ENCODE measurements around the gene SCAF8.
"Not testable (repeated sequence)": the region's sequence is repeated elsewhere in the genome, so short reads cannot be mapped to it uniquely, and the experiment has no call there.

Gene SCAF8

DNA sequence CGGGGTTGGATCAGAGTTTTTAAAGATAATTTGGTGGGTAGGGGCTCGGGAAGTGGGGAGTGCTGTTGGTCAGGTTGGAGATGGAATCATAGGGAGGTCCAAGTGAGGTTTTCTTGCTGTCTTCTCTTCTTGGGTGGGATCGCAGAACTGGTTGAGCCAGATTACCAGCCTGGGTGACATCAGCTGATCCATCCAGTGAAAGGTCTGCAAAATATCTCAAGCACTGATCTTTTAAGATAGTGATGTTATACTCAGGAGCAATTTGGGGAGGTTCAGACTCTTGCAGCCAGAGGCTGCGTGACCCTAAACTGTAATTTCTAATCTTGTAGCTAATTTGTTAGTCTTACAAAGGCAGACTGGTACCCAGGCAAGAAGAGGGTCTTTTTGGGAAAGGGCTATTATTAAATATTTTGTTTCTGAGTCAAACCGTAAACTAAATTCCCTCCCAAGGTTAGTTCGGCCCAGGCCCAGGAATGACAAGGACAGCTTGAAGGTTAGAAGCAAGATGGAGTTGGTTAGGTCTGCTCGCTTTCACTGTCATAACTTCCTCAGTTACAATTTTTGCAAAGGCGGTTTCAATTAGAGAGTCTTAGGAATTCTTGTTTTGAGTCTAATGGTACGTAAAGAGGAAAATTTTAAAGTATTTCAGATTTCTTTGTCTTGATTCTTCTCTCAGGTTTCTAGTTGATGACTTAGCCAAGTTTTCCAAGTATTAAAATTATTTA lies 53.1 kb downstream of the SCAF8 start:
- no peak for DNase-seq

DNA sequence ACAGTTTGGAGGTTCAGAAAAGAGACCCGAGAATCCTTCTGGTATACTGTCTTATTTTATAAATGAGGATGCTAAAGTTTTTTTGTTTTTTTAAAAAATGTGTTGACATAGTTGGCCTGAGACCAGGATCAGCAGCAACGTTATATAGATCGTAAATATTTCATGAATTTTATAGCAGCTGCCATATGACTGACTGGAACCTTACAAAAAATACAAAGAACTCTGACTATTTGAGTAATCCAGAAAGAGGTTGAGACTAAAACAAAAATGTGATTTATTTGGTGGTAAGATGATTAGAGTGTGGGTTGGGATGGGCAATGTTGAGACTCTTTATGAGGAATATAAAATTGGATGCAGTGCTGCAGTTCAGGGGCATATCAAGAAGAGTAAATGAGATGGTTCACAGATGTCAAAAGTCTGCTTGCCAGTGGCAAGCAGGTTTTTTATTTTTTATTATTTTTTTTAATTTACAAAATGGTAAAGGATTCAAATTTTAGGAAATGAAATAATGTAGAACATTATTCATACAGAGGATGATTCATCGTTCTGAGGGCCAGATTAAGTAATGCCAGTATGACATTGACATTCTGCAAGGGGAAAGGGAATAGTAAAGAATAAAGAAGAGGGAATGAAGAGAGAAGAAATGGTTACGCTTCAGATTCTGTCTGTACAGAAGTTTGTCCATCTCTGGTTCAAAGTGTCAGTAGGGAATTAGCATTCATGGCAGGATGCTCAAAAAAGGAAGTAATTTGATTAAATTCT lies 58.5 kb downstream of the SCAF8 start:
- DNase-seq, result no peak

DNA sequence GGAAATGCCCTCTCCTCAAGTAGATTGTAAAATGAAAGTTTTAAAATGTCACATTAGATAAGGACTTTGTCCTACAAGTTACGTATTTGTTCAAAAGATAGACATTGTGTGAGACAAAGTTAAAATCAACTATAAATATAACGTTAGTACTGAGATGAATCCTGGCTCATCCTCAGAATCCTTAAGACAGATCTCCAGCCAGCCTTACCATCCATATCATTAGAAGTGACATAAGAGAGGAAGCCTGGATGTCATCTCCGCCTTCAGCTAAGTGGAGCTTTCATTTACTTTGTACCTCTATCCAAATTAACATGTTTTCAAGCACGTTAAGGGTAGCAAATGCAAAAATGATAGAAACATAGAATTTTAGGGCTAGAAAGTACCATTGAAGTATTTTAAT lies 59.1 kb downstream of the SCAF8 start:
- DNase-seq, result no peak

DNA sequence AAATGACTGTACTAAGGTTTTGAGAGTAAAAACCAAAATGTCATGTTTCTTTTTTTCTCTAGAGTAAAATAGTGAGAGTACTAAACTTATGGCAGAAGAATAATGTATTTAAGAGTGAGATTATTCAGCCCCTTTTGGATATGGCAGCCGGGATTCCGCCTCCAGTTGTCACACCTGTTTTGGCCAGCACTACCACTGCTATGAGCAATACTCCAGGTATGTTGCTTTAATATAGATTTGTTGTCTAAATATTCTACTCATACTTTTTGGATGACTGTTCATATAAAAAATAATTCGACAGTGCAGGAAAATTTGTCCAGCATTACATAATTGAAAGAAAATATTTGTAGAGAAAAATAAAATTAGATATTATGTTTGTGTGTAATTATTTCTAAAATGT lies 59.5 kb downstream of the SCAF8 start:
- no peak for DNase-seq

DNA sequence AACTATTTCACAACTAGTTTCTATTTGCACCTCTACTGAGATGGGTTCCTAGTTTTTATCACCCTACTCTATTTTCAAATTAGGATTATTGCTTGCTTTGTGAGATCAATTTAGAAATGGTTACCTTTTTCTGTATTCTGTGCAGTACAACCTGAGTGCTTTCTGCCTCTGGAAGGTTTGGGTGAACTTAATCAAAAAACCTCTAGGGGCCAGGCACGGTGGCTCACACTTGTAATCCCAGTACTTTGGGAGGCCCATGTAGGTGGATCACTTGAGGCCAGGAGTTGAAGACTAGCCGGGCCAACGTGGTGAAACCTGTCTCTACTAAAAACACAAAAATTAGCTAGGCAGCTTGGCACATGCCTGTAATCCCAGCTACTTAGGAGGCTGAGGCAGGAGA lies 63.3 kb downstream of the SCAF8 start:
- DNase-seq, result no peak

DNA sequence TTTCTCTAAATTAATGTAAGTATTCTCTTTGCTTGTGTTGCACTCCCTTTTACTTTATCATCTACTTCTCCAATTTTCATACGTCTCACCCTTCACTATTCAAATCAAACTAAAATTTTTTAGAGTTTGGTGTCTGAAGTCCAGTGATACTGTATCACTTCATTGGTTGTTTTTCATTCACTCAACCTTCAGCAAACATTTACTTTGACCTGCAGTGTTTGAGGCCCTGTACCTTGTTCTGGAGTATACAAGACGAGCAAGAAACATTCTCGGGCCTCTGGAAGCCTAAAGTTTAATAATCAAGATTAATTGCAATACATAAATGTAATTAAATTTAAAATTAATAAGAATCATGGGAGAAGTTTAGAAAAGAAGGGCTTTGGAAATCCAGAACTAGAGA lies 64.6 kb downstream of the SCAF8 start:
- DNase-seq, result no peak

DNA sequence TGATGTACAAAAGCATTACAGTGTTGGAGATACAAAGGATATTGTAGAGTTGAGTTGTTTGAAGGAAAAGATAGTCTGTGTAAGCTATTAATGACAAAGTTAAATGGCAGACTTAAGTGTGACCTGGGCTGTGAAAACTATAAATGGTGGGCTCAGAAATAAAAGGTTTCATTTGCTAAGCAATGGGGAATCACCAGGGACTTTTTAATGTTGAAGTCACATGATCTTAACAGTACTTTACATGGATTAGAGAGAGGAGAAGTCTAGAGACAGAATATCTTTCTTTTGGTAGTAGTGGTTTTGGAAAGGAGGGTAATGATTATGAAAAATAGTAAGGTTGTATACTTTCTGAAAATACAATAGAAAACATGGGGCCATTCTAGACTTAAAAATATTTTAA lies 67.1 kb downstream of the SCAF8 start:
- DNase-seq, result no peak

DNA sequence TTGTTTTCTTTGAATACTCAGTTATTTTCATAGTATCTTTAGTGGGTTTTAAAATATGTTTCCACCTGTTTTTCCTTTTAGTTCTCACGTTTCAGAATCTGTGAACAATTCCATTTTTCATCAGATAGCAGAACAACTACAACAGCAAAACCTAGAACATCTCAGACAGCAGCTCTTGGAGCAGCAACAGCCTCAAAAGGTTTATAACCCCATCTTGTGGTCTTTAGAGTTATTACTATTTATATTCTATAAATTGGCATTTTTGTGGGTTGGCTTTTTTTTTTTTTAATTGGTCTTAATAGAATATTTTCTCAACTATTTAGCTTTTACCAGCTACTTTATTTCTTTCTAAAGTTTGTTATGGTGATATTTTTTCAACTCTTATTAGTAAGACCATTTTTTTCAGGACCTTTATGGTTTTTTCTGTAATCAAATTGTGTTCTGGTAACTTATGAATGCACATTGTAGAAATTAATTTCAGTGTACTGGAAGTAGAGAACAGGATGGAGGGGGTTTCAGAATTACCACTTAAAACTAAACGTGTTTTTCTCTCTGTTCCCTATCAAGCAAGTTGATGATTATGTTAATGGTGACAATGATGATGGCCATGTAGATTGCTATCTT lies 72.2 kb downstream of the SCAF8 start:
- DNase-seq, result peak; percentile 86

DNA sequence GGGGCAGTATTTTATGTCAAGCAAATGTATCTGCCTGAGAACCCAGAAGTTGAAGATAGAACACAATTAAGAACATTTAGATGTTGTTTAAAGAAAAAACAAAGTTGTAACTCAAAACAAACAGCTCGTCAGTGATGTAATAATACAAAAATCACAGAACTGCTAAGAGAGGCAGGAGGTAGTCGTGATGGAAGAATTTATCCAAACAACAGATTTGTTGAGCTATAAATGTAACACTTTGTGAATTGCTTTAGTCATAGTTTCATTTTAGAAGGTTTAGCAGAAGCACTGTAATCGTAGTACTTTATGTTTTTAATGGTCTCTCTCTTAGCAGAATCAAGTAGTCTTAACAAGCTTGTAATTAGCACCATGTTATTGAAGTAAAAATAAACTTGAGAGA lies 73.6 kb downstream of the SCAF8 start:
- no peak for DNase-seq

DNA sequence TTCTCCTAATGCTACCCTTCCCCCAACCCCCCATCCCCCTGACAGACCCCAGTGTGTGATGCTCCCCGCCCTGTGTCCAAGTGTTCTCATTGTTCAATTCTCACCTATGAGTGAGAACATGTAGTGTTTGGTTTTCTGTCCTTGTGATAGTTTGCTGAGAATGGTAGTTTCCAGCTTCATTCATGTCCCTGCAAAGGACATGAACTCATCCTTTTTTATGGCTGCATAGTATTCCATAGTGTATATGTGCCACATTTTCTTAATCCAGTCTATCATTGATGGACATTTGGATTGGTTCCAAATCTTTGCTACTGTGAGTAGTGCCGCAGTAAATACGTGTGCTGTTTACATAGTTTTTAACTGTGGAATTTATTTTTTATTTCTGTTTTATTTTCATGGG lies 78.4 kb downstream of the SCAF8 start:
- DNase-seq, result not testable (repeated sequence)

DNA sequence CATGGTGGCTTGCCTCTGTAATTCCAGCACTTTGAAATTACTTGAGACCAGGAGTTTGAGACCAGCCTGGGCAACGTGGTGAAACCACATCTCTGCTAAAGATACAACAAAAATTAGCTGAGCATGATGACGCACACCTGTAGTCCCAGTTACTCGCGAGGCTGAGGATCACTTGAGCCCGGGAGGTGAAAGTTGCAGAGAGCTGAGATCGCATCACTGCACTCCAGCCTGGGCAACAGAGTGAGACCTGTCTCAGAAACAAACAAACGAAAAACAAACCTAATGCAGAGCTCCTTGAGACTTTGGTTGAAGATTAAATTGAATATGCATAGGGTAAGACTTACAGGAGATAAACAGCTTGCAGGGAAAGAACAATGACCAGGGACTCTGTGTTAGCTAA lies 80.8 kb downstream of the SCAF8 start:
- no peak for DNase-seq

DNA sequence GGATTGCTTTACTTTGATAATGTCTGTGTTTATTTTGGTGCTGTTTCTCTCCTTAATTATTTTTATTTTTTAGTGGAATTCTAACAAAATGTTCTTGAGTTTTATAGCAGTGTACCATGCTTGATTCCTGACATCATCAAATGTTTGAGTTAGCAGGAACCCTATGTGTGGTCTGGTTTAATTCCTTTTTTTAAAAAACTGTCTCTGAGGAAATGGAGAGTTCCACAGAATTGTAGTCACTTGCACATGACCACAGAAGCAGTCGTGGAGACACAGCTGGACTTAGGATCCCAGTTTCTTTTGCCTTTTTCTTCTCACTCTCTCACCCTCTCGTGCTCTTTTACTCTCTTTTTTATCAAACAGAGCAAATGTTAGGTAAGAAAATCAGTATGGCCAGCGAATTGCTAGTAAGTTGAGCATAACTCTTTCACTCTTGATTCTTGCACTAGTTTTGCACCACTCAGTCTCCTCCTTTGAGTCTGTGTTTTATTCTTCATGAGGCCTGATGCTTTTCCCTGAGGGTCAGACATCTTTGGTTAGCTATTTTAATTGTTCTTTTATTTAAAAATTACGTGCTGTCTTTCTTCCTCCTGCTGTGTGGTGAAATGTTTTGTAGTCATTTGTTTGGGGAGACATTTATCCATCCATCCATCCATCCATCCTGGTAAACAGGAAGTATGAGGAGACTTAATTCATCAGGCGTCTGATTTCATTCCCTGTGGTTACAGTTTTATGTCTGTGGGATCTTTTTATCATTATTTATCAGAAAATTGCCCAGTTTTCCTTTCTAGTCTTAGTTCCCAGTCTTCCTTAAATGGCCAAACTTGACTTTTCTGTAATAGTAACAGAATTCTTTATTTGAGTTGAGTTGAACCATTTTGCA lies 83.0 kb downstream of the SCAF8 start:
- no peak for DNase-seq

DNA sequence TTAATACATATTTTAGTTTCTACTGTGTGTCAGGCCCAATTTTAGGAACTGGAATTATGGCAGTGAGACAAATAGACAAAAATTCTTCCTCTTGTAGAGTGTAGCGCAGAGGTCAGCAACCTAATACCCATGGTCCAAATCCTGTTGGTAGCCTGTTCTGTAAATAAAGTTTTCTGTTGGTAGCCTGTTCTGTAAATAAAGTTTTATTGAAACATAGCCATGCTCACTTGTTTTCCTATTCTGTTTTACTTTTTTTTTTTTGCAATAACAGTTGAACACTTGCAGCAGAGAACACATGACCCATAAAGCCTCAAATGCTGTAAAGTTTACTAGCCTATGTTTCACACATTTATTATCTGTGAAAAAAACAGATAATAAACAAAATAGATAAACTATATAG lies 87.9 kb downstream of the SCAF8 start:
- DNase-seq, result no peak

DNA sequence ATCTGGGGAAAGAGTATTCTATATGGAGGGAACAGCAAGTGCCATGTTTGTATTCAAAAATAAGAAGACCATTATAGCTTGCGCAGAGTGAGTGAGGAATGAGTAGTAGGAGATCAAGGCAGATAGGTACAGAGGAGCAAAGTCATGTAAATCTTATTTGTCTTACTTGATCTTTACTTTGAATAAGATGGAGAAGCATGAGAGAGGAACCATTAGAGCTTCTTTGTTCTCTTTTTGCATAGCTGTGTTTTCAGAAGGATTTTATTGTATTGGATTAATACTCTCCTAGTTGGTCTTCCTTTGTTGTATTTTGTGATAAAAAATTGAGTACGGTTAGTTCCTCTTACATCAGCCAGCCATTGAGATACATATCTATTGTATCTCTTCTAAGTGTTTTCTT lies 88.4 kb downstream of the SCAF8 start:
- no peak for DNase-seq

DNA sequence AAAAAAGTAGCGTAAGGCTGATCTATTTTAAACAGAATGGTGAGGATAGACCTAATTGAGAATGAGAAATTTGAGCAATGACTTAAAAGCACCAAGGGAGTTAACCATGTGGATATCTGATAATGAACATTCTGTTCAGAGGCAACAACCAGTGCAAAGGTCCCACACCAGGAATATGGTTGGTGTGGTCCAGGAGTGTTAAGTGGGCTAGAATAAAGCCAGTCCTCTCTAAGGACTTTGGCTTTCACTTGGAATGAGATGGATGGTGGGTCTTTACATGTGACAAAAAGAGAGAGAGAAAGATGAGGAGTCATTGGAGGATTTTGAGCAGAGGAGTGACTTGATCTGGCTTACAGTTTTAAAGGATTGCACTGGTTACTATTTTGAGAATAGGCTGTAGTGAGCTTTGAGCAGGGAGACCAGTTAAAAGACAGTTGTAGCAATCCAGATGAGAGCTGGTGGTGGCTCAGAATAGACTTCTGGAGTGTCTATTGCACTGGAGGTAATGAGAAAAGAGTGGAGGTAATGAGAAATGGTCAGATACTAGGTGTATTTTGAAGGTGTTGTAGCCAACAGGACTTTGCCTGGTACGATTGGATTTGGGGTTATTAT lies 89.8 kb downstream of the SCAF8 start:
- no peak for DNase-seq

DNA sequence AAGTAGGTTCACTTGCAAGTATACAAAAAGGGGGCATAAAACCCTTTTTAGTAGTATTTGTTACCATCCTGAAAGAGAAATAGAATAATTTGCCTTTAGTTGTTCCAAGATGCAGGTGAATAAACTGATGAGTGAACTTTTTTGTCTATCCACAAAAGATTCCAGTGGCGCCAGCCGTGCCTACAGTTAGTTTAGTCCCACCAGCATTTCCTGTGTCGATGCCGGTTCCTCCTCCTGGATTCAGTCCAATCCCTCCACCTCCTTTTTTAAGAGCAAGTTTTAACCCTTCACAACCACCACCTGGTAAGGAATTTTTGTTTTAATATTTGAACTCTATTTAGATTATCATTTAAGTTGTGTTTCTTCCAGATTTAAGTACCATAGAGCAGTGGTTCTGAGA lies 90.9 kb downstream of the SCAF8 start:
- no peak for DNase-seq

DNA sequence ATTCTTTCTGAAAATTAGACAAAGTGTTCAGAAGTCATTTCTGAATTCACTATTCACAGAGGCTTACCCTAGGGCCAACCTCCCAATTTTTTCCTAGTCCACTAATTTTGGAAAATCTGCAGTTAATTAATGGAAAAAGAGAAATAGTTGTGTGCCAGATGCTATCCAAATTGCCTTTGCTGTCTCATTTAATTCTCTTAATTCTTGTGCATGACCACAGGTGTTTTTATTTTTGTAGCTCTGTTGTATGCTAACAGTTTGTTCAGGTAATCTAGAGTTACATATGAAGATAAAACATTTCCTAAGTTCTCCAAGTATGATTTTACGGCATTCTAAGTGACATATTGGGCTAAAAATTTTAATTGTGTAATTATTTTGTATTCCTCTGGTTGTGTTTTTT lies 96.8 kb downstream of the SCAF8 start:
- no peak for DNase-seq

DNA sequence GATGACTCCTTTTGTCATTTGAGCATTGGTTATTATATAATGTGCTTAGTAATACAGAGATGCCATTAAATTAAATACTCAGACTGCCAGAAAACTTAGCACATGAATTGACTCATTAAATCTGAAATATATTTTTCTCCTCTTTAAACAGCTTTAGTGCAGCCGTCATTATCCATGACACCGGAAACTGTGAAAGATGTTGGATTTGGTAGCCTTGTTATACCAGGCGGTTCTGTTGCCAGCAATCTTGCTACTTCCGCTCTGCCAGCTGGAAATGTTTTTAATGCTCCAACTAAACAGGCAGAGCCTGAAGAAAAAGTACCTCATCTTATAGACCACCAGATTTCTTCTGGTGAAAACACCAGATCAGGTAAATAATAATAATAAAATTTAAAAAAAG lies 97.6 kb downstream of the SCAF8 start:
- DNase-seq, result no peak

DNA sequence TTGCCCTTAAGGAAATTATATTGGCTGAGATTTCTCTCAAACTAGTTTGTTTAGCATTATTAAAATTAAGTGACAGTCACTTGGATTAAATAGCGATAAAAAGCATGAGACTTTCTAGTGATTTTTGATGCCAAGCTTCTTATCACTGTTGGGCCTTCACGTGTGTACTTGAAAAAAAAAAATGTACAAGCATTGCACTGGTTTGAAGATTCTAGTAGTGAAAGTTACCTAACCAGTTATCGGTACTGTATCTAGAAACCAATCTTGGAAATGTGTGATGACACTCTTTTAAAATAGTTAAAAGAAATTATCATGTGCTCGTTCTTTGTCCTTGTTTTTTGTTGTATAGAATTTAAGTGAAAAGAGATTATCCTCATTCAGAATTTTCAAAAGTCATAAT lies 102.1 kb downstream of the SCAF8 start:
- no peak for DNase-seq

DNA sequence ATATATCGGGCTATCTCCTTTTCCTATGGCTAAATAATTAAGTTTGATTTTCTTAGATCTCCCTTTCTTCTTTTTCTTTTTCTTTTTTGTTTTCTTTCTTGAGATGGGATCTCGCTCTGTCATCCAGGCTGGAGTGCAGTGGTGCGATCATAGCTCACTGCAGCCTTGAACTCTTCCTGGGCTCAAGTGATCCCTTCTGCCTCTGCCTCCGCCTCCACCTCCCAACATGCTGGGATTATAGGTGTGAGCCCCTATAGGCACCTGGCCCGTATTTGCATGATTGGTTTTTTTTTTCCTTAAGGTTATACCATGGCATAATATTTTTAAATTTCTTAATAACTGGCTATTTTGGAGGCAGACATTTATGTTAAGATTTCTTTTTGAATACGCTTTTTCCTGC lies 106.3 kb downstream of the SCAF8 start:
- no peak for DNase-seq

DNA sequence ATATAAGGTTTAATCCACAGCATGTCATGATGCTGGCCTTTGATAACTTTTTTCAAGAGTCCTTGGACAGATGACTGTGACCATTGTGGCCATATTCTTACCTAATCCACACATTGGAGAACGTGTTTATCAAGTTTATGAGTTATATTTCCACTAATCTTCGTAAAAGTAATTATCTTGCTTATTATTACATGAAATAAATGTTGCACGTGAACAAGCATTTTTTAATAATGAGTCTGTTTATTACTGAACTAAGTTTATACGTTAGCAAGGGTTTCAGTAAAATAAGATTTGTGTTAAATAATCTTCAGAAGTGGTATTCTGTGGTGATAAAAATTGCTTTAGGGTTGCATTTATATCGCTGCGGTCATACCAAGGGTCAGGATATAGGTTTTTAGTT lies 107.1 kb downstream of the SCAF8 start:
- DNase-seq, result no peak

DNA sequence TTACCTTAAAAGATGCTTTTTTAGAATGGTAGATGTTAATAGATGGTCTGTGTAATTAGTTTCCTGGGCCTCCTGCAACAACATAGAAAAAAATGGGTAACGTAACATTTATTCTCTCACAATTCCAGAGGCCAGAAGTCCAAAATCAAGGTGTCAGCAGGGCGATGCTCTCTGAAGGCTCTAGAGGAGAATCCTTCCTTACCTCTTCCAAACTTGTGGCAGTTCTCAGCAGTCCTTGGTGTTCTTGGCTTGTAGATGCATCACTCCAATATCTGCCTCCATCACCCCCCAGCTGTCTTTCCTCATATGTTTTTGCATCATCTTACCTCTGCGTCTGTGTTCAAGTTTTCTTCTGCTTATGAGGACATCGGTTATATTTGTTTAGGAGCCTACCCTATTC lies 107.9 kb downstream of the SCAF8 start:
- no peak for DNase-seq

DNA sequence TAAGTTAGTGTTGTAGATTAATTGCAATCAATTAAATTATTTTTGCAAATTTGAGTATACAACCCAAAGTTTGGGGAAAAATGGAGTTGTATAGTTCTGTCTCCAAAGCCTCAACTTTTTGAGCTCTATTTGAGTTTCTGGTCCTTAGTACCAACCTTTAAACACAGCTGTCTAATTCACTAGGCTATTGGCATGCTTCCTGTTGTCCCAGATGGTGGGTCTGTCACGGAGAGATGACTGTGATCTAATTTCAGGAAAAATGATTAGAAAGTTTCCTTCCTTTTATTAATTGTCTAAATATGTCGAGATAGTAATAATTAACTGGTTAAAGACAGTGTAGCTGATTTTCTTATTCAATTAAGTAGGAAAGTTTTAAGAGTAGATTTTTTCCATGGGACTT lies 109.6 kb downstream of the SCAF8 start:
- DNase-seq, result no peak

Data from hematopoietic multipotent progenitor cell treated with erythropoietin and hydrocortisone succinate and interleukin-3 and kit ligand, for 6 days (in vitro differentiated cells).